Measurements from ENCODE around the gene AMN. TPM values are rescaled to one million over a fixed set of nuclear protein-coding genes. Genes with fewer than 3 reads are reported as not detected.
A peak's percentile ranks its signal among the peaks of the same experiment; 100 is the strongest.

Gene AMN
- total RNA-seq, 2 donors from 2014 or later: 1.9 to 3.2 TPM

- no peak for DNase-seq
- peaks cover 23% of the 10 kb centered on the region for H3K9me3 Mint-ChIP-seq
These were observed 19.8 kb upstream of the AMN start for GRCh38 chr14:102902523-102903247.

GRCh38 chr14:102903248-102903888, 19.1 kb upstream of the AMN start:
- Histone ChIP-seq H3K9me3 (ENCODE audit: control insufficient read depth, low read length) (peaks cover 22% of the 10 kb centered on the region), H3K27ac (ENCODE audit: low read depth, low read length) (no peak overlapping the region), H3K36me3 (ENCODE audit: control insufficient read depth, insufficient read depth, low read length) (peaks cover 24% of the 10 kb centered on the region), H3K4me3 (ENCODE audit: low read length) (no peak overlapping the region), H3K9ac (ENCODE audit: extremely low read depth, low read length, poor library complexity, severe bottlenecking) (no peak overlapping the region), H3K4me1 (ENCODE audit: control insufficient read depth, insufficient read depth, low read length) (no peaks in the 10 kb centered on the region), H3K27me3 (ENCODE audit: control insufficient read depth, insufficient read depth, low read length, poor library complexity, severe bottlenecking) (no peaks in the 10 kb centered on the region)
- peaks cover 50% of the 10 kb centered on the region for H3K36me3 Mint-ChIP-seq (ENCODE audit: low read depth)
- H3K27ac Mint-ChIP-seq: peak overlapping the region; percentile 16
- H3K9me3 Mint-ChIP-seq: peaks cover 27% of the 10 kb centered on the region
- H3K4me3 Mint-ChIP-seq: no peak overlapping the region
- peaks cover 7% of the 10 kb centered on the region for H3K4me1 Mint-ChIP-seq
- WGBS, 2 experiments (ENCODE audit: insufficient coverage in 1 of 2, insufficient read length in 1 of 2): 93 to 94% methylated on average over 26 to 29 of the region's 29 CpGs
- H3K27me3 Mint-ChIP-seq (ENCODE audit: insufficient read depth): no peaks in the 10 kb centered on the region
- no peak for DNase-seq
- no peak for TF ChIP-seq CTCF (conservative IDR thresholded peaks at IDR 0.05)

More at GRCh38 chr14:102902523-102903247, 19.8 kb upstream of the AMN start:
- Mint-ChIP-seq H3K4me3 (no peak overlapping the region), H3K36me3 (ENCODE audit: low read depth) (peaks cover 44% of the 10 kb centered on the region), H3K27me3 (ENCODE audit: insufficient read depth) (no peaks in the 10 kb centered on the region), H3K27ac (peak overlapping the region; percentile 16), H3K4me1 (peaks cover 7% of the 10 kb centered on the region)
- 85 to 92% methylated on average over 8 to 12 of the region's 12 CpGs for WGBS, 2 experiments (ENCODE audit: insufficient coverage in 1 of 2, insufficient read length in 1 of 2)
- TF ChIP-seq CTCF (conservative IDR thresholded peaks at IDR 0.05): no peak
- H3K27ac ChIP-seq (ENCODE audit: low read depth, low read length): no peak overlapping the region
- no peaks in the 10 kb centered on the region for H3K27me3 ChIP-seq (ENCODE audit: control insufficient read depth, insufficient read depth, low read length, poor library complexity, severe bottlenecking)
- H3K9ac ChIP-seq (ENCODE audit: extremely low read depth, low read length, poor library complexity, severe bottlenecking): no peak overlapping the region
- peaks cover 24% of the 10 kb centered on the region for H3K36me3 ChIP-seq (ENCODE audit: control insufficient read depth, insufficient read depth, low read length)
- H3K4me1 ChIP-seq (ENCODE audit: control insufficient read depth, insufficient read depth, low read length): no peaks in the 10 kb centered on the region
- peaks cover 22% of the 10 kb centered on the region for H3K9me3 ChIP-seq (ENCODE audit: control insufficient read depth, low read length)
- no peak overlapping the region for H3K4me3 ChIP-seq (ENCODE audit: low read length)

GRCh38 chr14:102903889-102904512, 18.5 kb upstream of the AMN start:
- Mint-ChIP-seq H3K36me3 (ENCODE audit: low read depth) (peaks cover 51% of the 10 kb centered on the region), H3K9me3 (peaks cover 27% of the 10 kb centered on the region), H3K27ac (no peak overlapping the region), H3K4me3 (no peak overlapping the region), H3K27me3 (ENCODE audit: insufficient read depth) (no peaks in the 10 kb centered on the region), H3K4me1 (peaks cover 7% of the 10 kb centered on the region)
- no peak overlapping the region for H3K27ac ChIP-seq (ENCODE audit: low read depth, low read length)
- H3K27me3 ChIP-seq (ENCODE audit: control insufficient read depth, insufficient read depth, low read length, poor library complexity, severe bottlenecking): no peaks in the 10 kb centered on the region
- no peak overlapping the region for H3K4me3 ChIP-seq (ENCODE audit: low read length)
- no peaks in the 10 kb centered on the region for H3K4me1 ChIP-seq (ENCODE audit: control insufficient read depth, insufficient read depth, low read length)
- TF ChIP-seq CTCF (conservative IDR thresholded peaks at IDR 0.05): no peak
- 93% methylated on average over 2 to 7 of the region's 7 CpGs for WGBS, 2 experiments (ENCODE audit: insufficient coverage in 1 of 2, insufficient read length in 1 of 2)
- H3K9me3 ChIP-seq (ENCODE audit: control insufficient read depth, low read length): peaks cover 22% of the 10 kb centered on the region
- no peak for DNase-seq
- peaks cover 24% of the 10 kb centered on the region for H3K36me3 ChIP-seq (ENCODE audit: control insufficient read depth, insufficient read depth, low read length)
- no peak overlapping the region for H3K9ac ChIP-seq (ENCODE audit: extremely low read depth, low read length, poor library complexity, severe bottlenecking)
